Endothelial cell of hepatic sinusoid (primary cell): ENCODE data around the gene L2HGDH.

ENCODE experiments used
- in situ Hi-C: cut with HindIII; loops from 2 replicates; pipeline ENCODE4 v1.10.0; 2017; ENCODE audit warnings: low sequenced_read_pairs

Gene L2HGDH

DNA sequence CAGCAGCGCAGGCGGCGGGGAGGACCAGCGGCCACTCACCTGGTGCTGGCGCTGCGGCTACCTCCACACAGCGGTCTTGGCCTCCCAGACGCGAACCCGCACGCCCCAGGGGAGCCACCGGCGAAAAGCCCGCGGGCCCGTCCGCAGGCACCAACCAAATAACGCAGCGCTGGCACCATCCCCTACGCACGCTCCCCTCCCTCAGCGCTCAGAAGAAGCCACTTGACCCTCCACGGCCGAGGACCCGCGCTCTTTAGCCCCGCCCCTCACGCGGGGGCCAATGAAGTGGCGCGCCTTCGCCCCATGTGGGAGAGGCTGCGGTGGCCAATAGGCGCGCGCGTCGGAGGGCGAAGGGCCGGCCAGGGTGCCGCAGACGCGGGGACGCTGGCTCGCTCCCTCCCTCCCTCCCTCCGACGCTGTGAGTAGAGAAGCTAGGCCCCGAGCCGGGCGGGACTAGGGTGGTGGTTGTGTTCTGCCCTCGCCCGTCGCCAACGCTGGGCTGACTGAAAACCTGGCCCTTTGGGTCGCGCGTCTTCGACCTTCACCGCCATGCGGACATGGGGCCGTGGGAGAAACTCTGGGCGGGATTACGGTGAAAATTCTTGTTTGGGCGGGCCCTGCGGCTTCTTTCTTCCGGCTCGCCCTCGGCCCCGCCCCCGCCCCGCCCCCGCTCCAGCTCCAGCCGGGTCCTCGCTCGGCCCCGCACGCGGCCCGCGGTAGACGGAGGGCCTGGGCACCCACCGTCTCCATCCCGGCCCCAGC, at the start of gene L2HGDH, which contains the start of gene DMAC2L:
Gene L2HGDH, minus strand, starts transcription at position 258 of the 762 bp plus-strand sequence. Its CDS starts 79 bp downstream, at position 179.
Gene DMAC2L, plus strand, starts transcription at position 353 of the 762 bp plus-strand sequence. CDS start 9,164 bp downstream, outside the sequence.
- in situ Hi-C loops: no loop called here

DNA sequence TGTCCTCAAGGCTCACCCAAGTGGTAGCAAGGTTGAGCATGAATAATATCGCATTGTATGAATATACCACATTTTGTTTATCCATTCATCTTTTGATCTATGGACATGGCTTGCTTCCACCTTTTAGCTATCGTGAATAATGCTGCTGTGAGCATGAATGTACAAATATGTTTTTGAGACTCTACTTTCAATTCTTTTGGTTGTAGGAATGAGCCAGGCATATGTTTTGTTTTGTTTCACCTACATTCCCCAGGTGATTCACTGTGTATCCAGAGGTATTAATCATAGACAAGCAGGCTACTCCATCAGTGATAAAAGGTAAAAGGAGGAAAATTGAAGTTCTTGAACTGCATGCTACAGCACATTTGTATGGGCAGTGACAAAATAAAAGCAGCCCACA, 48.8 kb upstream of the L2HGDH start:
- in situ Hi-C loops: no loop called here

DNA sequence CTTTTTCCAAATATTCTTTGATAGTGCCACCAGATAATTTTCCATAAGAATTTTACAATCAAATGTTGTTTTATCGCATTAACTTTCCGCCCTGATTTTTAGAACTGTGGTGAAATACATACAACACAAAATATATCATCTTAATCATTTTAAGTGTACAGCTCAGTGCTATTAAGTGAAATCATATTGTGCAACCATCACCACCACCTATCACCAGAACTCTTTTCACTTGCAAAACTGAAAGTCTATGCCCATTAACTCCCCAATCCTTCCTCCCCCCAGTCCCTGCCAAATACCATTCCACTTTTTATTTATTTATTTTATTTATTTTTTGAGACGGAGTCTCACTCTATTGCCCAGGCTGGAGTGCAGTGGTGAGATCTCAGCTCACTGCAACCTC, 48.1 kb upstream of the L2HGDH start:
- in situ Hi-C loops: no loop called here

DNA sequence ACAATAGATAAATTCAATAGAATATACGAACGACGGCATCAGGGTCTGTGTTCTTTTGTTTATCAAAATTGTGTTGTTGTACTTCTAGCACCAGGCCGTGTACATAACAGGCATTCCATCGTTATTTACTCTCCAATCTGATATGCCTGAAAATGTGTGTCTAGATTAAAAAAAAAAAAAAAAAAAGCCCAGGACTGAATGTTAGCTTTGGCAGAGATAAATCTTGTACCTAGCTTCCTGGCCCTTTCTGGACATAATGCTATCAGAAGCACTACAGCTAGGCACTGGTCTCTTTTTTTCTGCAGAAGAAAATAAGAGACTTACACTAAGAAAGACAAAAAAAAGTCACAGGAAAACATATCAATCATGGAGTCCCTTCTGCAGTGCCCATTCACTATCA, 47.6 kb upstream of the L2HGDH start:
- in situ Hi-C loops: loop anchor here (5.0 kb wide), 1 partner anchor 33 kb away; no protein-coding TSS in a partner anchor

DNA sequence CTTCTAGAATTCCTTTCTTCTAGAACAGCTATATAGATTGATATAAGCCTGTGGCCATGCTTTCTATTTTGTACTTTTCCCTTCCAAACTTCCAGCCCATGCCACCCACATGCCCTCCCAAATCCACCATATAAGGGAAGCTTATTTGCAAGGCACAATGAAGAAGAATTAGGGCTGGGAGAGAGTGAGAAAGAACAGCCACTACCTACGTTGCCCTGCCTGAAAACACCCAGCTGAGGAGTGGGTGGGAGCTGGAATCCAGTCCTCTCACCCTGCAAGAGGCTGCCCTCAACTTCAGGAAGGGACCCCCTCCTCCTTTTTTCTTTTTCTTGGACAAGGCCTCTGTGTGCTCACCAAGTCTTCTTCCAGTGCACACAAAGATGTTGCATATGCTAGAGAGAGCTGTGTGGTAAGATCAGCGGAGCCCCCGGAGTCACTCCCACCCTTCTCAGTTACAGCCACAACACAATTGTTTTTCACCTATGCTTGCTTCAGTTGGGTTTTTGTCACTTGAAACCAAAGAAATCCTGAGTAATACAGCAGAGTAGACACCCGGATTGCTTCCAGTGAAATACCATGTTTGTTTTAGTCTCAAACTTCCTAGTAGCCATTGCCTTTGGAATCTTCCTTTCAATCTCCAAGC, 45.8 kb upstream of the L2HGDH start:
- in situ Hi-C loops: loop anchor here (5.0 kb wide), 1 partner anchor 34 kb away; no protein-coding TSS in a partner anchor

DNA sequence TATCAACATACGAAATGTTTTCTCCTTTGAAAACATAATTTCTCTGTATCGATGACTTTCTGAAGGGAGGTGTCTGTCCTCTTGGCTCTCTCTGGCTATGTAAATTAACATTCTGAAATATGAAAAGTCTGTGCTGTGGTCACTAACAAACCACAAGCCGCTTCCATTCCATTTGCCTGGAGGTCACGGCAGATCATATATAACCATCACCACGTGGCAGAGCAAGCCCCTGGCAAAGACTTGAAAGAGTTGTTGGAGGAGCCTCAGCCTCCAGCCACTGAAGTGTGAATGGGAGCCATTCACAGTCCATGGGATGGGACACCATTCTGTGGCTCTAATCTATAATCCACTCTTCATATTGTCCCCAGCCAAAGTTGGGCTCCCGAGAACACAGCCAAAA, 45.1 kb upstream of the L2HGDH start:
- in situ Hi-C loops: loop anchor here (5.0 kb wide), 1 partner anchor 35 kb away; no protein-coding TSS in a partner anchor

DNA sequence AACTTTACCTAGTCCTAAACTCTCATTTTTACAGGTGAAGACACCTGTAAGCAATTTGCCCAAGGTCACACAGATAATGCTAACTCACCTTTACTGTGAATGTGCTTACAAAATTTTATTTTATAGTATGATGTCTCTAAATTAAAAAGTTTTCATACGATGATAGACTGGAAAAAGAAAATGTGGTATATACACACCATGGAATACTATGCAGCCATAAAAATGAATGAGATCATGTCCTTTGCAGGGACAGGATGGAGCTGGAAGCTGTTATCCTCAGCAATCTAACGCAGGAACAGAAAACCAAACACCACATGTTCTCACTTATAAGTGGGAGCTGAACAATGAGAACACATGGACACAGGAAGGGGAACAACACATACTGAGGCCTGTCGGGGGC, 44.3 kb upstream of the L2HGDH start:
- in situ Hi-C loops: loop anchor here (5.0 kb wide), 1 partner anchor 36 kb away; no protein-coding TSS in a partner anchor

DNA sequence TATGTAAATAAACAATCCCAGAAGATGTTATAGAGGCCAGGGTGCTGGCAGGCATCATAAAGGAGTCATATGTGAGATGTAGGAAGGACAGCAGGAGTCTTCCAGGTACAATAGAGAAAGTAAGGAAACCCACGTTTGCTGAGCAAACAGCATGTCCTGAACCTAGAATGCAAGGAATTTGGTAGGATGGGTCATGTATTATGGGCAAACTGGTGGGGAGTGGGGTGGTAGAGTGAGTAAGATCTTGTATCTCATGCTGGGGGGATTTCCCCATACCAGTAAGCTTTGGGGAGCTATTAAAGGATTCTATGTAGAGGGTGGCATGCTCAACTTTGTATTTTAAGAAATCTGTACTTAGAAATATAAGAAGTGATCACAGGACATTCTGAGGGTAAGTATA, 43.7 kb upstream of the L2HGDH start:
- in situ Hi-C loops: loop anchor here (5.0 kb wide), 1 partner anchor 37 kb away; no protein-coding TSS in a partner anchor

DNA sequence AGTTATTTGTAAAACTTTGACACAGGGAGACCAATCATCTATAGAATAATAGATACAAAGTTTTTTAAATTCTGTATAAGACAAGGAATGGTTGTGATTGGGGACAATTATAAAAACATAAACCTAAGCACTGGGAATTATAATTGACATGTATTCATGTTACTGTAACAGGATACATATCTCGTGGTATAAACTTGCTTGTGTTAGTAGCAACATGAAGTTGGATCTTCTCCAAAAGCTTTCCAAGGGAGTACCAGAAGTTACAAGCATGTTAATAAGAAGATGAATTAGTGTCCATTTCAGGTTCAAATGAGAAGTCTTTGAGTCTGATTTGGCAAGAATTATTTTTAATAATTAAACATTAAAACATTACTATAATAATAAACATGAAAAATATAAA, 42.5 kb upstream of the L2HGDH start:
- in situ Hi-C loops: no loop called here

DNA sequence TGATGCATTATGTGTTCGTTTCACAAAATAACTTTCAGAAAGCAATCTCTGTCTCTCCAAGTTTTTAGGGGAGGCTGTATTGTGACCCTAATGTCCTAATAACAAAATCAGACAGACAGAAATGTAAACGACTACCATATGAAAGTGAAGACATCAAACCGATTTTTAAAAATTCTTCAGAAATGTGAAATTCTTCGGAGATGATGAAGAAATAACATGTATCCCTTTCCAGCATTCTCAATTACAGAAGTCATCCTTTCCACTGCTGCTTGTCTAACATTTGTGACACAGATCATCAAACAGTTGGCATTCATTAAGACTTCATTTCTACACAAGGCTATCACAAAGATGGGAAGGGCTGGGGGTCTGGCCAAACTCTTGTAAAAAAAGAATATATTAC, 41.1 kb upstream of the L2HGDH start:
- in situ Hi-C loops: no loop called here

DNA sequence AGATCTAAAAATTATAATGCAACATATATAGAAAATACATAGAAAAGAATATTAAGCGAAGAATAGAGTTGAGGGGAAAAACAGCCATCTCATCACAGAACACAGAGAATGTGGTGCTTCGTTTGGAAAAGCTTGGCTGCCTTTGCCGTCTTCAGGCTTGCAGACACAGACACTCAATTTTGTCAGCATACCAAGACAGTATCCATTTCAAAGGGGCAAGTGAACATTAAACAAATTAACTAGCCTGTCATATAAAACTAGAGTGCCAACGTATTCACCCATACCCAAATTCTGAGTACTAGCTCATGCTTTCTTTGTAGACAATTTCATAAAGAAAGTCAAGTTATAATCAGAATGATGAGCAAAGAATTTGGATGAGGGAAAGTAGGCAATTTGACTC, 40.6 kb upstream of the L2HGDH start:
- in situ Hi-C loops: no loop called here

DNA sequence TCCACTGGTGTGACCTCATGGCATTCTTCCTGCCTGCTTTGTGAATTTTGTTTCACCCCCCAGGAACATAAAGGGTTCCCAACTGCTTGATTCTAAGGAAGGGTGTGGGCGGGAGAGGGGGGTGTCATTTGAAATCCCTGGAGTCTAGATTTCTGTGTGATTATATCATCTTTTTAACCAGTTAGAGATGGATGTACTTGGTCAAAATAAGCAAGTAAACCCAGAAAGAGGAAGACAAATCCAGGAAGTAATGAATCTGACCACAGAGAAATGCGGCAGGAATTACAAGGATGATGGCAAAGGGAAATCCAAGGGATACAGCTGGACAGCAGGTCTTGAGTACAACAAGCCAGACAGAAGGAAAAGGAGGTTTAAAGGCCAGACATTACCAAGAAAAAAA, 38.9 kb upstream of the L2HGDH start:
- in situ Hi-C loops: no loop called here

DNA sequence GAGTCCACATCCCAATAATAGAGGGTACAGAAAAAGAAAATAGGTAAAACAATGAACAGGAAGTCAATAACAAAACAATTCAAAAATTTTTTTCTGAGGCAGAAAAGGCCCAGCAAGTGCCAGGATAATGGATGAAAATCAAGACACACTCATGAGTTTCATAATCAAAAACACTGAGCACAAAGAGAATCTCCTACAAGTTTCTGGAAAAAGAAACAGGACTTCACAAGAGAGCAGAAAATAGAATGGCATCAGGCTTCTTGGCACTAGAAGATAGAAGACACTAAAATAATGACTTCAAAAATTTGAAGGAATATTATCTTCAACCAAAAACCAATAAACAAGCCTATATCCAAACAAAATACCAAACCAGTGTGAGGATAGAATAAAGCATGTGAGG, 36.9 kb upstream of the L2HGDH start:
- in situ Hi-C loops: loop anchor here (25.0 kb wide), 1 partner anchor 188 kb away; the partner anchor contains the start of gene MAP4K5

DNA sequence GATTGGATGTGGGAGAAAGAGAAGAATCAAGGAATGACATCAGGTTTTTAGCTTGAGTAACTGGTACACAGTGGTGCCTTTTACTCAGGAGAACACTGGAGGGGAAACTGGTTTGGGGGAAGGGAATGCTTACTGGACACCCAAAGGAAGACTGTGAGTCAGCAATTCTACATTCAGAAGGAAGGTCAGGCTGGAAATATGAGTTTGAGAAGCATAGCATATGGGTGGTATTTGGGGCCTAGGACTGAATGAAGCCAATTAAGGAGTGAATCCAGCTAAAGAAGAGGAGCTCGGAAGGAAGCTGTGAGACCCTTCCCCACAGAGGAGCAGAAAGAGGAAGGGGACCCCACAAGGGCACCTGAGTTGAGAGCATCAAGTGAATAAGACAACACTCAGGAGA, 35.5 kb upstream of the L2HGDH start:
- in situ Hi-C loops: loop anchor here (25.0 kb wide), 1 partner anchor 190 kb away; the partner anchor contains the start of gene MAP4K5

DNA sequence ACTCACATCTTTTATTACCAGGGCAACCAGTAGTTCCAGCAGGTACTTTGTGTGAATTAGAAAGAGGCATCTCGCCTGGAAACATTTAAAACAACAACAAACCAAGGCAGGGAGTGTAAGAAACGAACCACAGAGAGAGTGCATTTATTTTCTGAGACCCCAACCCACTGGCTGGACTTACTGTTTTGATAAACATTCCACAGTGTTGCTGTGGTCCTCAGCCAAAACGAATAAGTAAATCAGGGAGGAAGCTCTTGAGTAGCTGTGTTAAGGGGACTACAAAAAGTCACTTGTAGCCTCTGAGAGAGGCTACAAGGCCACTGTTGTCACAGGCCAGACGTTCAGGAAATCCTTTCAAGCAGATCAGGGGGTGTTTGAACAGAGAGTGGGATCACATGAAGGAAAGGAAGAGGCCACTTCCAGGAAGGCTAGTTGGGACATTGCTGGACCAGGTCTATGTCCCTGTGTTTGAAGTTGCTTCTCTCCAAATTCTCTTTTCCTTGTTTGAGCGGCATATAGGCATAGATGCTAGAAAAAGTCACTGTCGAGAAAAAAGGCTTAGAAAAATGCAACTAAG, 33.9 kb upstream of the L2HGDH start:
- in situ Hi-C loops: loop anchor here (25.0 kb wide), 1 partner anchor 191 kb away; the partner anchor contains the start of gene MAP4K5

DNA sequence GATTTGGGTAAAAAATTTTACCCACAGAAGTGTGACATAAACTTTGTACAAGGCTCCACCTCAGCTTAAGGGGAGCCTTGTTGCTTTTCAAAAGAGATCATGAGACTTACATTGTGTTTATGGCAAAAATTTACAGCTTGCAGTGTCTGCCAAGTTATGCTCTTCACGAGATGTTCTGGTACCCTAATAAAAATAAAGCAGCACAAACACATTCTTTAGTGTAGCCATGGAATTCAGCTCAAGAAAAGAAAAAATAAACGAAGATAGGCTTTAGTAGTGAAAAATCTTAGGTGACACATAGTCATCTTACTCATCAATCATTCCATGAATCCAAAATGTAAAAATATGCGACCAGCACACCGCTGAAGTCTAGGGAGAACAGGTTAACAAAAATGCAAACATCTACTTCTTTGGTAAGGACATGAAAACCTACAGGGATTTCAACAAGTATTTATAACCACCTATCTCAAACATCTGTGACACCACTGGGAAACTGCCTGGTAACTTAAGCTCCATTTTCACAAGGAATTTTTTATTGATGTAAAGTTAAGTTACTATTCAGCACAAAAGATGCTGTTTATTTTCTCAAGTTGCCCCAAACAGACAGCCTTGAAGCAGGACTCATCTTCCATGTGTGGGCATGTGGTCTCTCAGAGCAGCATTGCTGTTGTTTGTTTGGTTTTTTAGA, 33.0 kb upstream of the L2HGDH start:
- in situ Hi-C loops: loop anchor here (25.0 kb wide), 1 partner anchor 192 kb away; the partner anchor contains the start of gene MAP4K5

DNA sequence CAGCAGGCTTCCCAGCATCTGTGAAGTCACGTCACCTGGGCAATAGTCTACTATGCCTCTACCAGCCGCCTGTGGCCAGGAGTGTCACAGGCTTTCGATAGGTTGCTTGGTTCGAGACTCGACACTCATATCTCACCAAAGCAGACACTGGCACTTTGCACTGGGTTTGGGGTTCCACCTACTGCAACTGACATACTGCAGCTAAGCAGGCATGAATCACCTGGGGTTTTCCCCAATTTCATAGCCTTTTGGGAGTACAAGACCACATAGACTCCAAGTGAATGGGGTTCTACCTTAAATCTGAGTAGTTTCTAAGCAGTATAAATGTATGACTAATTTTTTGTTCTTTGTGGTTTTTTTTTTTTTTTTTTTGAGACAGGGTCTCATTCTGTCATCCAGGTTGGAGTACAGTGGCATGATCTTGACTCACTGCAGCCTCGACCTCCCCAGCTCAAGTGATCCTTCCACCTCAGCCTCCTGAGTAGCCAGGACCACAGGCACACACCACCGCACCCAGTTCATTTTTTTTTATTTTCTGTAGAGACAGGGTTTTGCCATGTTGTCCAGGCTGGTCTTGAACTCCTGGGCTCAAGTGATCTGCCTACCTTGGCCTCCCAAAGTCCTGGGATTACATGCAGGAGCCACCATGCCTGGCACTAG, 32.2 kb upstream of the L2HGDH start:
- in situ Hi-C loops: loop anchor here (25.0 kb wide), 1 partner anchor 193 kb away; the partner anchor contains the start of gene MAP4K5

DNA sequence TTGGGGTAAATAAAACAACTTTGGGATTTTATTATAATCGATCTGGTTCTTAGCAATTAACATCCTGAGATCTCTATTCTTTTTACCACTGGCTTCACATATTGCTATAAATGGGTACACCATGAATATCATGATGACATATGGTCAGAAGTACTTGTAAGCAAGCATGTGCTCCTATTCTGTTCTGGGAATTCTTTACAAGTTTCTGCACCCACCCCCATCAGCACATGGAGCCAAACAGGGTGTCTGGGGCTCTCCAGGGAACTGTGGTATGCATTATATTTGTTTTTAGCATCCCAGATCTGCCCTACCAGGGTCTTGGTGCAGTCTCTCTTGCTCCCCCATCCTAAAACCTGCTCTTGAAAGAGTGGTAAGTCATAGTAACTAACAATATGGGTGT, 31.4 kb upstream of the L2HGDH start:
- in situ Hi-C loops: loop anchor here (25.0 kb wide), 1 partner anchor 194 kb away; the partner anchor contains the start of gene MAP4K5

DNA sequence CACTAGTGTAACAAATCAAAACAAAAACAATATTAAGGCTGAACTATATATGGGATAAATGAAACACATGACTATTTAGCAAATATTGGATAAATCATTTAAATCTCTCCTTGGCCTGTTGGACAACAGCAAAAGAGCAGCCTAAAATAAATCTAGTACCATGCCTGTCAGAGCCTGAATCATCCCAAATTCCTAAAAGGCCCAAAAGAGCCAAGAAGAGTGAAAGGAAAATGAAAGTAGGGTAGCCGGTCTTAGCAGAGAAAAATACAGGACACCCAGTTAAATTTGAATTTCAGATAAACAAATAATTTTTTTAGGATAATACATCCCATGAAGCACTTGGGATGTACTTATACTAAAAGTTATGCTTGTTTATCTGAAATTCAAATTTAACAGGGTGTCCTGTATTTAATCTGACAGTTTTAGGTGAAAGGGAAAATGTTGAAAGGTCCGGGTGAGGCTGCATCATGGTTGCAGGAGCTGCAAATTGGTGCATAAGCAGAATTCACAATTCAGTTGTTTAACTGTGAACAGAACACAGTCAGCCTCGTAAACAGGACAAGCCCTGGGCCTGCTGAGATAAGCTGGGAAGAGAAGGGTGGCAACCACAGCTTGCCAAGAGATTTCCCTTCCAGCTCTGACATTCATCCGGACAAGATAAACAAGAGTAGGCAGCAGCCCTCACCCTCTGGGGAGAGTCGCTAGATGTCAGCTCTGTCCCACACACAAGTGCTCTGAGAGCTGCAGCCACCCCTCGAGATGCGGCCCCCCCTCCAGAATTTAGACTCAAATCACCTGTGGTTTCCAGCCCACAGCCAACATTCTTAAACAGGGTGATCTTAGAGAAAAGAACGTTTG, 30.4 kb upstream of the L2HGDH start:
- in situ Hi-C loops: loop anchor here (25.0 kb wide), 1 partner anchor 195 kb away; the partner anchor contains the start of gene MAP4K5
